GM13976 (cell line): ENCODE measurements around the gene POLR2J.
A peak's percentile ranks its signal among the peaks of the same experiment; 100 is the strongest.

ENCODE experiments used
- DNase-seq: peaks from one replicate; pipeline ENCODE4 v3.0.0; 2012; ENCODE audit warnings: low spot score
- in situ Hi-C: fragments of 300-500 bp; cut with MboI; formaldehyde crosslinking; loops from one replicate; pipeline ENCODE4 v1.12.0; 2022; ENCODE audit warnings: low sequenced_read_pairs, mixed read lengths, inconsistent platforms; ENCODE audit not compliant: unreplicated experiment
- TF ChIP-seq, protein P1 (sequence below): IDR thresholded peaks from 2 replicates; pipeline ENCODE4 v1.5.1; 2012; ENCODE audit warnings: borderline replicate concordance, mild to moderate bottlenecking; ENCODE audit not compliant: insufficient read depth; ENCODE audit errors: extremely low read depth, missing control alignments, control extremely low read depth

The POLR2J gene

DNA sequence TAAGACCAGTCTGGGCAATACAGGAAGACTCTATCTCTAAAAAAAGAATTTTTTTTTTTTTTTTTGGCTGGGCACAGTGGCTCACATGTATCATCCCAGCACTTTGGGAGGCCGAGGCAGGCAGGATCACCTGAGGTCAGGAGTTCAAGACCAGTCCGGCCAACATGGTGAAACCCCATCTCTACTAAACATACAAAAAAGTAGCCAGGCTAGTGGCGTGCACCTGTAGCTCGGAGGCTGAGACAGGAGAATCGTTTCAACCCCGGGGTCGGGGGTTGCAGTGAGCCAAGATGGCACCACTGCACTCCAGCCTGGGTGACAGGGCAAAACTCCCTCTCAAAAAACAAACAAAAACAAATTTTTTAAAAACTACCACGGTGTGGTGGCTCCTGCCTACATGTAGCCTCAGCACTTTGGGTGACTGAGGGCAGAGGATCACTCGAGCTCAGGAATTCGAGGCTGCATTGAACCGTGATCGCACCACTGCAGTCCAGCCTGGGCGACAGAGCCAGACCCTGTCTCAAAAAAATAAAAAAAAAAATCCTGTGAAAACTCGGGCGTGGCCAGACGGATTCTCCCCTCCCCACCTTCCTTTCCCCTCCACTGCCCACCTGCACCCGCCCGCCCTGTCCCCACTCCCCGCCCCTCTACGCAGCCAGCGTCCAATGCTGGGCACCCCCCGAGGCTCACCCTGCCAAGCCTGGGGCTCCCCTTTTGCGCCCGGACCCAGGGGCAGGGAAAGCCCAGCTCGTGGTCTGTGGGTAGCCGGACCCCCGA is 46.1 kb downstream of the POLR2J start:
- no peak for DNase-seq

DNA sequence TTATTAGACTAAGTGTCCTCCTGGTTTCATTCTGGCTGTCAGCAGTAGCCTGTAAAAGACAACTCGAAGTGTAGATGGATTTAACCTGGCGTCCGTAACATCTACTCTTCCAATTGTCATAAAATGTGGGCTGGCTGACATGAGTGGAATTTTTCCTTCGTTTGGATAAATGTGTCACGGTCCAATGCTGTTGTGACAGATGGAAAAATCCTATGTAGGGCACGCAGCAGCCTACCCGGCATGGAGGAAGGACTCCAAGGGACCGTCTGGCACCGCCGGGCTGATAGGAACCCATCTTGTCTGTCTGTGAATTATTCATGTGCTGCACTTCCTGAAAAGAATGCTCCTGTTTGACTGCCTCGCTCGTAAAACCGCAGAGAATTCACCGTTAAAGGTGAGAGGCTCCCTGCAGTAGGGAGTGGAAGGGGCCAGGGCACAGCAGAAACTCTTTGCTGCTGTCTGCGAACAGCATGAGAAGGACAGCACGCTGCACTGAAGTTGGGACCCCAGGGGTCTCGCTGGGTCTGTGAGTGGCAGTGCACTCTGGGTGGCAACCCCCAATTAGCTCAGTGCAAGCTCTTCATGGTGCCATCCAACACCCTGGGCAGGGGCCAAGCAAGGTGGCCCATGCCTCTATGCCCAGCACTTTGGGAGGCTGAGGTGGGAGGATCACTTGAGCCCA is 47.0 kb downstream of the POLR2J start:
- in situ Hi-C loops: no loop called here
- peak; percentile 55 for DNase-seq
- TF ChIP-seq, protein P1, sequence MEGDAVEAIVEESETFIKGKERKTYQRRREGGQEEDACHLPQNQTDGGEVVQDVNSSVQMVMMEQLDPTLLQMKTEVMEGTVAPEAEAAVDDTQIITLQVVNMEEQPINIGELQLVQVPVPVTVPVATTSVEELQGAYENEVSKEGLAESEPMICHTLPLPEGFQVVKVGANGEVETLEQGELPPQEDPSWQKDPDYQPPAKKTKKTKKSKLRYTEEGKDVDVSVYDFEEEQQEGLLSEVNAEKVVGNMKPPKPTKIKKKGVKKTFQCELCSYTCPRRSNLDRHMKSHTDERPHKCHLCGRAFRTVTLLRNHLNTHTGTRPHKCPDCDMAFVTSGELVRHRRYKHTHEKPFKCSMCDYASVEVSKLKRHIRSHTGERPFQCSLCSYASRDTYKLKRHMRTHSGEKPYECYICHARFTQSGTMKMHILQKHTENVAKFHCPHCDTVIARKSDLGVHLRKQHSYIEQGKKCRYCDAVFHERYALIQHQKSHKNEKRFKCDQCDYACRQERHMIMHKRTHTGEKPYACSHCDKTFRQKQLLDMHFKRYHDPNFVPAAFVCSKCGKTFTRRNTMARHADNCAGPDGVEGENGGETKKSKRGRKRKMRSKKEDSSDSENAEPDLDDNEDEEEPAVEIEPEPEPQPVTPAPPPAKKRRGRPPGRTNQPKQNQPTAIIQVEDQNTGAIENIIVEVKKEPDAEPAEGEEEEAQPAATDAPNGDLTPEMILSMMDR: no peak

More for the DNA sequence above, 46.1 kb downstream of the POLR2J start:
- TF ChIP-seq, protein P1: no peak
- in situ Hi-C loops: no loop called here

DNA sequence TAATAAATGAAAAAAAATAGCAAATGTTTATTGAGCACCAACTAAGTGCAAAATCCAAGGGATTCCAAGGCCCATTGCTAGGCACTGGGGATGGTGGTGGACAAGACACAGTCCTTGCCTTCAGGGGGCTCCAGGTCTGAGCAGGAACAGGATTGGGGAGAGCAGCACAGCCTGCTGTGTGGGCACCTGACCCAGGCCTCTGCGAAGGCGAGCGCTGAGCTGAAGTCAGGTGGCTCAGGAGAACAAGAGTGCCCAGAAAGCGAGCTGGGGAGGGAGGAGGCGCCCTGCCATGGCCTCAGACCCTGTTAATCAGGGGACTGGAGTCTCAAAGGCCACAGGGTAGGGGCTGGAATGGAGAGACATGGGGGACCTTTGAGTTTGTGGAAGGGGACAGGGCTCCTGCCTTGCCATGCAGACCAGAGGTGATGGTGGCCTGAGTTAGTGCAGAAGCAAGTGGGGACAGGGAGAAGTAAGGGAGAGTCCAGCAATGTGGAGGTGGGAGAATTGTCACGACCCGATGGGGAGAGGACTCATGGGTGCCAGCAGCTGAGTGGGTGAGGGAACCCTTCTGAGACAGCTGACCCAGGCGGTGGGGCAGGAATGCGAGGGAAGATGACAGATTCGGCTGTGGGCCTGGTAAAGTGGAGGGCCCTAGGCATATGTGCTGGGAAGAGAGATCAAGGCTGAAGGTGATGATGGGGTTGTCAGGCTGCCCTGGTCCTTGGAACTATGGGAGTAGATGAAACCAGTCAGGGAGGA is 49.4 kb downstream of the POLR2J start:
- TF ChIP-seq, protein P1: no peak
- no peak for DNase-seq
- in situ Hi-C loops: no loop called here

DNA sequence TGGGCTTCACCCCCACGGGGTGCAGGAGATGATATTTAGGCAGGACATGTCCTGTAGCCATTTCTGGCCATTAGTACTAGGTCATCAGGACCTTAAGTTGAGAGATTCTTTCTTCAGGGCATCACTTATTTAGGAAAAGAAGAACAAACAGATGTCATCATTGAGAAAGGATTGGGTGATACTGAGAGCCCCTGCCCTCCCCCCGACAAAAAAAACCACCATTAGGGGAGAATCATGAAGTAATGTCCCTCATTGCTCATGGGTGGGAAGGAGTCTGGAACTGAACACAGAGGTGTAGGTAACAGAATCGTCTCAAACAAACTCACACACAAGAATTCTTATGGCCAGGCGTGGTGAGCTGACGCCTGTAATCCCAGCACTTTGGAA is 51.7 kb downstream of the POLR2J start:
- DNase-seq: no peak
- TF ChIP-seq, protein P1: no peak
- in situ Hi-C loops: no loop called here

DNA sequence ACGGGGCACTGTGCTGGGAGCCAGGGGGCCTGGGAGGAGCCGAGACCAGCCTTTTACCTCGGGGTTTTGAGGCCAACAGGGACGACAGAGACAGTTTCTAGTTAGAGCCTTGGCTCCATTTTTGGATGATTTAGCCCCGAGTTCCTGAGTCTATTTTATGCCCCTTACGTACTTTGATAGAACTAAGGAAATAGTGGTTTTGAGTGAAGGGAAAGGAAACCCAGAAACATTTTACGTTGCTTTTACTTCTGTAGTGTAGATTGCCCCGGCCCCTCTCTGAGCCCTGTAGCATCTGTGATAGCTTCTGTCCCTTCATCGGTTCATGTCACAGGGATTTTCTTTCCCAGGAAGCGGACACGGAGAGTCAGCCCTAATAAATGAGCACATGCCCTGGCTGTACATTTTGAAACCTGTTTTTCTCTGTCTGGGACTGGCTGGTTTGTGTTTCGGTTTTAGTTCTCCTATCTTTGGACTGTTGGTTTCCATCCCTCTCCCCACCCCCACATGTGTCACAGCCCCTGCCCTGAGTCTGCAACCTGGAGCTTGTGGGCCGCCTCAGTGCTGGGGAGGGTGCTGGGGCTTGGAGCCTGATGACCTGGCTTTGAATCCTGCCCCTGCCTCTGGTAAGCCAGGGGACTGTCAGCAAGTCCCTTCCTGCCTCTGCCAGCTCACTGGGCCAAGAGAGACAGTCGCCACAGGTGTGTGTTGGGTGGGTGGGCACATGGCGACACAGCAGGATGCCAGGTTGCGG is 52.3 kb downstream of the POLR2J start:
- TF ChIP-seq, protein P1: no peak
- in situ Hi-C loops: no loop called here
- peak; percentile 85 for DNase-seq
